SK-N-MC (cell line): Measurements from ENCODE around the gene ZBTB21.

Source experiments
- EZH2 ChIP-seq: fragments of 200-600 bp; sonication (generic); IDR thresholded peaks from one replicate; pipeline ENCODE4 v1.6.1; 2017; ENCODE audit warnings: antibody characterized with exemption
- POLR2AphosphoS5 ChIP-seq: IDR thresholded peaks from 2 replicates; pipeline ENCODE4 v1.6.1; 2012; ENCODE audit warnings: mild to moderate bottlenecking, low read depth, low read length, borderline replicate concordance

GRCh38 chr21:42013376-42013775, 3.2 kb upstream of the ZBTB21 start:
- TF ChIP-seq POLR2AphosphoS5 (no peak), EZH2 (no peak)
